ENCODE results near the gene GUCY2C.

The GUCY2C gene

DNA sequence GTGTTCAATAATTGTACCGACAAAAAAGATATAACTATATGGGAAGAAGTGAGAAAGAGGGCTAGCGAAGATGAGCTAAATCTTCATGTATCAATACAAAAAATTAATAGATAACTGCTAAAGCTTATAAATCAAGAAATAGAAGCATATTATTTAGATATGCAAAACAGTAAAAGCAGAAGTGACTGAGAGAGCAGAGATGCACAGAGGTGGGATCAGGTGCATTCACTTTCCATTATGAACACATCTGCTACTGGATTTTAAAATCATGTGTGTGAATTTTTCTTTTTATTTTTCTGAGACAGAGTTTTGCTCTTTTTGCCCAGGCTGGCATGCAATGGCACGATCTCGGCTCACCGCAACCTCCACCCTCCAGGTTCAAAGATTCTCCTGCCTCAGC lies 33.4 kb downstream of the GUCY2C start:
- H3K36me3 Mint-ChIP-seq (ENCODE audit: low read depth) = no peaks in the 10 kb centered on the region
- no peaks in the 10 kb centered on the region for H3K9me3 Mint-ChIP-seq
- no peak overlapping the region for H3K27ac Mint-ChIP-seq
- H3K27me3 Mint-ChIP-seq = peaks cover 7% of the 10 kb centered on the region
- peaks cover 7% of the 10 kb centered on the region for H3K4me1 Mint-ChIP-seq (ENCODE audit: low read depth)
- no peak for DNase-seq
- H3K4me3 Mint-ChIP-seq = no peak overlapping the region

DNA sequence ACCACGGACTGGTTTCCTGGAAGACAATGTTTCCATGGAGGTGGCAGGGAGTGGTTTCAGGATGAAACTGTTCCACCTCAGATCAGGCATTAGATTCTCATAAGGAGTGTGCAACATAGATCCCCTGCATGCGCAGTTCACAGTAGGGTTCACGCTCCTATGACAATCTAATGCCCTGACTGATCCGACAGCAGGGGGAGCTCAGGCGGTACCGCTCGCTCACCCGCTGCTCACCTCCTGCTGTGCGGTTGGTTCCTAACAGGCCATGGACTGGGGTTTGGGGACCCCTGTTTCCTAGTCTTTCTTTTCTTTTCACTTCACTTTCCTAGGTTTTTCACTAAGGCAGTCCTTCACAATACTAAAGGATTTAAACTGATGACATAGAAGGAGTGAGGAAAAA lies 39.6 kb downstream of the GUCY2C start:
- no peak overlapping the region for H3K27ac Mint-ChIP-seq
- no peaks in the 10 kb centered on the region for H3K36me3 Mint-ChIP-seq (ENCODE audit: low read depth)
- no peak overlapping the region for H3K4me3 Mint-ChIP-seq
- no peaks in the 10 kb centered on the region for H3K9me3 Mint-ChIP-seq
- DNase-seq = no peak
- H3K27me3 Mint-ChIP-seq = peaks cover 4% of the 10 kb centered on the region
- peaks cover 12% of the 10 kb centered on the region for H3K4me1 Mint-ChIP-seq (ENCODE audit: low read depth)

DNA sequence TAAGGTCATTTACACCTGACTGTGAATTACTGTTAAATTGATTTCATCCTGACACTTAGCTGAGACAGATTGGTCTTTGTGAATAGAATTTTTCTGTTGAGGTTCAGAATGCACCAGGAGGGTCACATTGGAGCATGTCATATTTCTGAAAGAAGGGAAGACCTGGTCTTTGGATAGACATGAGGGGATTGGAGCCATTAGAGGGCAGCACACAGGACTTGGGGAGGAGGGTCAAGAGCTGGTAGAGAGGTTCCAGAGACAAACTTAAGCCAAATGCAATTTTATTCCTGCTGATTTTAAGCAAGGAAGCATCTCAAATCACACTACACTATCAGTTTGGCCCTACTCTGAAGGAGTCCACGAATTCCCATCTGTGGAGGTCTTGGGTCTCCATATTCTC lies 41.1 kb downstream of the GUCY2C start:
- Mint-ChIP-seq H3K27me3 (peaks cover 3% of the 10 kb centered on the region), H3K4me1 (ENCODE audit: low read depth) (peaks cover 12% of the 10 kb centered on the region), H3K9me3 (no peaks in the 10 kb centered on the region), H3K36me3 (ENCODE audit: low read depth) (no peaks in the 10 kb centered on the region), H3K27ac (no peak overlapping the region), H3K4me3 (no peak overlapping the region)
- no peak for DNase-seq

DNA sequence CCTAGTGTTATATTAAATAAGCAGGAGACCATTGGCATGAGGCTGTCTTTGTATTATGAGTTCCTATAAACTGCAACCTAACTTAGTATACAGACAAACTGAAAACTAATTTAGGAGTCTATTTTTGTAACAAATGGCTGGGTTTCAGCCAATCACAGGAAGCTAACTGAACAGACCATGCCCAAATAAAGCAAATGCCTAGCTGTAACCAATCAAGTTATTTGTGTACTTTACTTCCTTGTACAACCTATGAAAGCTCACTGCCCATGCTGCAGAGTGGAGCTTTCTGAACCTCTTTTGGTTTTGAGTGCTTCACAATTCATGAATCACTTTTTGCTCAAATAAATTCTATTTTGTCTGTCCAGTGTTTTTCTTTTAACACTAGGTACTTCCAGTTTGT lies 41.6 kb downstream of the GUCY2C start:
- no peak overlapping the region for H3K4me3 Mint-ChIP-seq
- DNase-seq = no peak
- peaks cover 12% of the 10 kb centered on the region for H3K4me1 Mint-ChIP-seq (ENCODE audit: low read depth)
- H3K27me3 Mint-ChIP-seq = peaks cover 3% of the 10 kb centered on the region
- H3K9me3 Mint-ChIP-seq = no peaks in the 10 kb centered on the region
- peak overlapping the region; percentile 77 for H3K27ac Mint-ChIP-seq
- H3K36me3 Mint-ChIP-seq (ENCODE audit: low read depth) = no peaks in the 10 kb centered on the region

DNA sequence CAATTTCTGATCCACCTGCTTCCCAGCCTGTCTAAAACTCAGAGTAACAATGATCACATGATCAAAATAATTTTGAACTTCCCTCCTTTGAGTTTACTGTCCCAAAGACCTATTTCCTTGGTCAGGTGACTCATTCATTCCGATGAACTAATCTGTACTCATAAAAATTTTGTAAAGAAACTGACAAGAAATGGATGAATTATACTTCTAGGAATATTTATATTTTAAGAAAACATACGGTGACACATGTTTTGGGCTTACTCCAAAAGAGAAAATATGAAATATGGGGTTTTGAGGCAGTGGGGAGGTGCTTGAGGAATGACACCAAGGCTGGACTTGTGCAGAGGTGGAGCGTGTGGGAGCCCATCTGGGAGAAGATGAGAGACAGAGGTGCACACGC lies 42.0 kb downstream of the GUCY2C start:
- Mint-ChIP-seq H3K27ac (peak overlapping the region; percentile 77), H3K4me1 (ENCODE audit: low read depth) (peaks cover 12% of the 10 kb centered on the region), H3K36me3 (ENCODE audit: low read depth) (no peaks in the 10 kb centered on the region), H3K9me3 (no peaks in the 10 kb centered on the region), H3K27me3 (peaks cover 3% of the 10 kb centered on the region), H3K4me3 (no peak overlapping the region)
- DNase-seq = no peak

DNA sequence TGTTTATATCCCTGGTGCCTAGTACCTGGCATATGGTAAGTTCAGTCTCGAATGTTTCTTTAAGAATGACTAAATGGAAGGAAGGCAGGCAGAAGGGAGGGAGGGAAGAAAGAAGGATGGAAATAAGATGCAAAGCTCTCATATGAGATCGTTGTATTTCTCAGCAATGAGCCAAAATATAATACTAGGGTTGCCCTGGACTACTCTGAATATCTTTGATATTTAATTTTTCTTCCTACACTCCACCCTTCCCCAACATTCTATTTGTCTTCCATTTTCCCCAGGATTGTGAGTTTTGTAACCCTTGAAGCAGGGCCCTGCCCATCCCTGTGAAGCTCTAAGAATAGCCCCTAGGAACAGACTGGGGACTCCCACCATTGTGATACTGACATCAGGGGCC lies 43.9 kb downstream of the GUCY2C start:
- Mint-ChIP-seq H3K9me3 (no peaks in the 10 kb centered on the region), H3K4me3 (no peak overlapping the region), H3K36me3 (ENCODE audit: low read depth) (no peaks in the 10 kb centered on the region), H3K4me1 (ENCODE audit: low read depth) (peaks cover 14% of the 10 kb centered on the region), H3K27me3 (peaks cover 3% of the 10 kb centered on the region), H3K27ac (no peak overlapping the region)
- no peak for DNase-seq

DNA sequence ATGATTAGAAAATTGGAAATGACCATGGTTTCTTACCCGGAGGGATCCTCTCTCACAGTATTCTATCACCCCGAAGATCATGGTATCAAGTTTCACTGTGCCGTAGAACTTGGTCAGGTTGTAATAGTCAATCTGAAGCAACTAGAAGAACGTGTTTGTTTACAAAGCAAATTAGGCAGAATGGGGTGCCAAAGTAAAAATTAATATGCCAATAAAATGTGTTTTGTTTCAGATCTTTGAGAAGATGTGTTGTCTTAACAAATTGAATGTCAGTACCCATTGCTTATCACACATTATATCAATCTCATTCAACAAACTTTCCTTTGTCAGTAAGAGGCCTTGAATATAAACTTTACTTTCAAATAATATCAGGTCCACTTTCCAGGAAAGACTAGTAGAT lies 45.0 kb downstream of the GUCY2C start:
- Mint-ChIP-seq H3K27me3 (peaks cover 3% of the 10 kb centered on the region), H3K36me3 (ENCODE audit: low read depth) (no peaks in the 10 kb centered on the region), H3K9me3 (no peaks in the 10 kb centered on the region), H3K27ac (no peak overlapping the region), H3K4me3 (no peak overlapping the region), H3K4me1 (ENCODE audit: low read depth) (peaks cover 14% of the 10 kb centered on the region)
- DNase-seq = no peak

DNA sequence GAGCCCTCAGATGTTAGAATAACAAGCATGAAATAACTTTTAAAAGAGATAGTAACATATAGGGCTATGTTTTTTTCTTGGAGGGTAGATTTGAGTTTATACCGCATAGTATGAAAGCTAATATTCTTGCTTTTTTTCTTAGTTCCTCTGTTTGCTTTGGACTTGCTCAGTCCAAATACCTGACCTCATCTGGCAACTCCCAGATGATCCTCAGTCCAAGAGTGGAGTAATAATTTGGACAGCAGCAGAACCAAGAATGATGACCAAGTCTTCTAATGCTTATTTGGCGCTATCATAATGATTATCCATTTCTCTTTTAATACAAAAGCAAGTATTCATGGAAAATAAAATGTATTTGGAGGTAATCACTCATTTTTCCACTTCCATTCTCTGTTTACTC lies 45.6 kb downstream of the GUCY2C start:
- peaks cover 14% of the 10 kb centered on the region for H3K4me1 Mint-ChIP-seq (ENCODE audit: low read depth)
- no peaks in the 10 kb centered on the region for H3K36me3 Mint-ChIP-seq (ENCODE audit: low read depth)
- no peak overlapping the region for H3K4me3 Mint-ChIP-seq
- no peaks in the 10 kb centered on the region for H3K9me3 Mint-ChIP-seq
- DNase-seq = no peak
- H3K27me3 Mint-ChIP-seq = peaks cover 3% of the 10 kb centered on the region
- H3K27ac Mint-ChIP-seq = no peak overlapping the region

DNA sequence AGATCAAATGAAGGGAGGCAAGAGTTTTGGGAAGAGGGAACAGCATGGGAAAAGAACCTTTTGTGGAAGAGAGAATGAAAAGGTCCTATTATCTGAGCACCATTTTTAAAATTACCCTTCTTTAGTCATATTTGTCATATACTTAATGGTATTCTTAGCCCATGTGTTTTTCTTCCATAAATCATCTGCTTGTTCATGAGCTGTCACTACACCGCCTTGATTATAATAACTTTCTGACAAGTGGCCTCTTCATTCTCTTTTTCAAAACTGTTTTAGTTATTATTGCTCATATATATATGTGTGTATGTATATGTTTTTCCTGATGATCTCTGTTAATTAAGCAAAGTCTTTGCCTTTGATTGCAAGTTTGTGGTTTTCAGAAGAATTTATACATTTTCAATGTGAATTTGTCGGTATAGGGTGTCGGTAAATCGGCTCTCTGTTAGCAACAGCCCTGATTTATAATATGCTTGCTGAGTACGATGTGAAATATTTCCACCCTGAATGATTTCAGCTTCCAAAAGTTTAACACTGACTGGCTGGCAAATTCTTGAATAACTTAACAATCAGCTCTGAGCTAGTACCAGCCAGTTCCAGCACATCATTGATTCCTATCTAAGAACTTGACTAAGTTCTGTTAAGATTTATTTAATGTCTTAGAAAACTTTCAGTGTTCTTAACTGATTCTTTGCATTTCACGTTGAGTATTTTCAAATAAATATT lies 49.2 kb downstream of the GUCY2C start:
- H3K4me1 Mint-ChIP-seq (ENCODE audit: low read depth) = peaks cover 25% of the 10 kb centered on the region
- no peaks in the 10 kb centered on the region for H3K36me3 Mint-ChIP-seq (ENCODE audit: low read depth)
- peaks cover 3% of the 10 kb centered on the region for H3K27me3 Mint-ChIP-seq
- no peak overlapping the region for H3K4me3 Mint-ChIP-seq
- no peaks in the 10 kb centered on the region for H3K9me3 Mint-ChIP-seq
- no peak overlapping the region for H3K27ac Mint-ChIP-seq
- no peak for DNase-seq

DNA sequence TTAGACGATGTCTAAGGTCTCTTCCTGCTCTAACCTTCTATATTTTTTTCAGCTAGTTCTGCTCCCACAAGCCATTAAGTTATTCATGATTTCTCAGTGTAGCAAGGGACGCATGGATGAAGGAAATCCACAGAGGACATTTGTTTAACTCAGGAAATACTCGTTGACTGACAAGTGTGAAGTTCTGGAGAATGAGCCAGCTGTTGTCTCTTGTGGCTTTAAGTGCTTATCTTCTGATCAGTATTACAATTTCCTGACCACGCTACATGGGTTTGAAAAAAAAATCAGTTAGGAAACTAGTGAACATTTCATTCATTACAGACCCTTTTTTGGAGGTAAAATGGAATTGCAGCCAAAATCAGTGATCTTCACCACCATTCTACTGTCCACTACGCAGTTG lies 53.1 kb downstream of the GUCY2C start:
- Mint-ChIP-seq H3K4me3 (no peak overlapping the region), H3K4me1 (ENCODE audit: low read depth) (peaks cover 23% of the 10 kb centered on the region), H3K27me3 (no peaks in the 10 kb centered on the region), H3K9me3 (no peaks in the 10 kb centered on the region), H3K27ac (no peak overlapping the region), H3K36me3 (ENCODE audit: low read depth) (no peaks in the 10 kb centered on the region)
- no peak for DNase-seq

DNA sequence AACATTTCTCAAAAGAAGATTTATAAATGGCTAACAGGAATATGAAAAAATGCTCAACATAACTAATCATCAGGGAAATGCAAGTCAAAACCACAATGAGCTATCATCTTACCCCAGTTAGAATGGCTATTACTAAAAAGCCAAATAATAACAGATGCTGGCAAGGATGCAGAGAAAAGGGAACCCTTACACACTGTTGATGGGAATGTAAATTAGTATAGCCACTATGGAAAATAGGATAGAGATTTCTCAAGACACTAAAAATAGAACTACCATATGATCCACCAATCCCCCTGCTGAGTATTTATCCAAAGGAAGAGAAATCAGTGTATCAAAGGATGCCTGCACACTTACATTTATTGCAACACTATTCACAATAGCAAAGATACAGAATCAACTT lies 58.3 kb downstream of the GUCY2C start:
- Mint-ChIP-seq H3K27me3 (no peaks in the 10 kb centered on the region), H3K36me3 (ENCODE audit: low read depth) (no peaks in the 10 kb centered on the region), H3K4me1 (ENCODE audit: low read depth) (peaks cover 8% of the 10 kb centered on the region), H3K9me3 (peaks cover 8% of the 10 kb centered on the region), H3K27ac (no peak overlapping the region), H3K4me3 (no peak overlapping the region)
- no peak for DNase-seq

DNA sequence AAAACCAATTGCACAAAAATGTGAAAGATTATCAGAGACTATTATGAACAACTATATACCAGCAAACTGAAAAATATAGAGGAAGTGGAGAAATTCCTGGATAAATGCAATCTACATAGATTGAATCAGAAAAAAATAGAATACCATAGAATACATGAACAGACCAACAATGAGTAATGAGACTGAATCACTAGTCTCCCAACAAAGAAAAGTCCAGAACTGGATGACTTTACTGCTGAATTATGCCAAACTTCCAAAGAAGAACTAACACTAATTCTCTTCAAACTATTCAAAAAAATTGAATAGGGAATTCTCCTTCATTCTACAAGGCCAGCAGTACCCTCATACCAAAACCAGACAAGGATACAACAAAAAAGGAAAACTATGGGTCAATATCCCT lies 60.6 kb downstream of the GUCY2C start:
- Mint-ChIP-seq H3K27ac (no peak overlapping the region), H3K4me1 (ENCODE audit: low read depth) (no peaks in the 10 kb centered on the region)

DNA sequence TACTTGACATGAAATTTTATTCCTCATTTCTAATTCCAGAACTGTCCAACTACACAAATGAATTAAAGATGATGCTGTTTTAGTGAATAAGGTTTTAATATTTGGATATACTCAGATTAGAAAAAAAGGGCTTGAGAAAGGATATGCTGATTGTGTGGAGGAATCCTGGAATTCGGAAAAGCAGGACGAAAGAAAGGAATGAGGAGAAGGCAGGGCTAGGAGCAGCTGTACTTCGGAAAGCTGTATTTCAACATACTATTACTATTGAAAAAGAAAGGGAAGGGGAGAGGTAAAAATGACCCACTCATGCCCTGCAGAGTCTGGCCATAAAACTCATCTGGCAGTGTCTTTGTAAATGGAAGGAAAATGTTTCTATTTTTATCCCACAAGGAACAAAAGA lies 65.6 kb downstream of the GUCY2C start:
- no peaks in the 10 kb centered on the region for H3K36me3 Mint-ChIP-seq (ENCODE audit: low read depth)
- no peak overlapping the region for H3K4me3 Mint-ChIP-seq
- H3K4me1 Mint-ChIP-seq (ENCODE audit: low read depth) = no peaks in the 10 kb centered on the region
- H3K27me3 Mint-ChIP-seq = peaks cover 9% of the 10 kb centered on the region
- H3K9me3 Mint-ChIP-seq = no peaks in the 10 kb centered on the region
- no peak overlapping the region for H3K27ac Mint-ChIP-seq
- DNase-seq = no peak

More for the DNA sequence above, 60.6 kb downstream of the GUCY2C start:
- Mint-ChIP-seq H3K27me3 (peaks cover under 1% of the 10 kb centered on the region), H3K36me3 (ENCODE audit: low read depth) (no peaks in the 10 kb centered on the region), H3K4me3 (no peak overlapping the region), H3K9me3 (peaks cover 8% of the 10 kb centered on the region)
- DNase-seq = no peak

DNA sequence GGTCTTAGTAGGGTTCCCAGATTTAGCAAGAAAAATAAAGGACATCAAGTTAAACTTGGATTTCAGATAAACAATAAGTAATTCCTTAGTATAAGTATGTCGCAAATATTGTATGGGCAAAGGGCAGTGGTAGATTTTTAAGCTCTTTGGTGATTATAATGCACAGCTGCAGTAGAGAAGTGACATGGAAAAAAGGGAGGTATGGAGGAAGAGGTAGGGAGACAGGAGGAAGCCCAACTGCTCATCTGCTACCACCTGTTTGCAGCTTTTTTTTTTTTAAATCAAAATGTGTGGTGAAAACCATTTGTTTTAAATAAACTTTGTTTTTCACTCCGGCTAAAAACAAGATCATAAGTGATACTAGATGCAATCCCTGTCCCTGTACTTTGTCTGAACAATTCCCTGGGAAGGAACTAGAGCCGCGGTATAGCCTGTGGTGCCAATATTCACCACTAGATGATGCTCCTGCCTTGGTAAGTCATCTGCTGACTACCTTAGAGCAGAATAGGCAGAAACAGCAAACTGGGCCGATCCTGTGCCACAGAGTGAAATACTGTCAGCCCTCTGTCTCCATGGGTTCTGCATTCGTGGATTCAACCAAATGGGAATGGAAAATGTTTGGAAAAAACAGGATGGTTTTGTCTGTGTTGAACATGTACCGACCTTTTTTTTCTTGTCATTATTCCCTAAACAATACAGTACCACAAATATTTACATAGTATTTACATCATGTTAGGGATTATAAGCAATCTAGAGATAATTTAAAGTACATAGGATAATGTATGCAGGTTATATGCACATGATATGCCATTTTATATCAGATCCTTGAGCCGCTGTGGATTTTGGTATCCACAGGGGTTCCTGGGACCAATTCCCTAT lies 66.3 kb downstream of the GUCY2C start:
- H3K36me3 Mint-ChIP-seq (ENCODE audit: low read depth) = no peaks in the 10 kb centered on the region
- H3K9me3 Mint-ChIP-seq = no peaks in the 10 kb centered on the region
- peak; percentile 63 for DNase-seq
- H3K27ac Mint-ChIP-seq = no peak overlapping the region
- peaks cover 9% of the 10 kb centered on the region for H3K27me3 Mint-ChIP-seq
- no peaks in the 10 kb centered on the region for H3K4me1 Mint-ChIP-seq (ENCODE audit: low read depth)
- no peak overlapping the region for H3K4me3 Mint-ChIP-seq

DNA sequence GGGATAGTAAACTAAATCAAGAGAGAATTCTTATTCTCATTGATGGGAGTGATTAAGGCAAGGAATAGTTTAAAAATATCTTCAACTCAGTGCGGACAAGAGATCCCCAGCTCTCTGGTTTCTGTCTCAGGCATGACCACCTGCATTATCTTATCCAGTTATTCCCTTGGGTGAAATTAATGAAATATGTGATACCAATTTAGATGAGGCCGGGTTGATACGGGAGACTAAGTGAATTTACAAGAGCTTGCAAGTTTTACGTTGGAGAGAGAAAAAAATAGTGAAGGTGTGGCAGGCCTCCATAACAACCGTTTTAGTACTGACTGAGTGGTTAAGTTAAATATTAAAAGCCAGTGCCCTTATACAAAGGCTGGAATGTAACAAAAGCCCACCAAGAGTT lies 67.6 kb downstream of the GUCY2C start:
- Mint-ChIP-seq H3K9me3 (no peaks in the 10 kb centered on the region), H3K36me3 (ENCODE audit: low read depth) (no peaks in the 10 kb centered on the region), H3K4me1 (ENCODE audit: low read depth) (no peaks in the 10 kb centered on the region), H3K27me3 (peaks cover 13% of the 10 kb centered on the region), H3K4me3 (no peak overlapping the region), H3K27ac (no peak overlapping the region)
- no peak for DNase-seq
